Lower leg skin (tissue), 3 donors: ENCODE data around the gene SAPCD2.

Source experiments
- POLR2A ChIP-seq, 2 donors: fragments of 450-650 bp; IDR thresholded peaks; one replicate each; pipeline ENCODE4 v1.6.1; 2016 to 2017; ENCODE audit warnings: antibody characterized with exemption in 2 of 2, mild to moderate bottlenecking in 1 of 2, moderate library complexity in 1 of 2
- TF ChIP-seq, protein P1 (sequence below), 3 donors: fragments of 450-650 bp; IDR thresholded peaks; one replicate each; pipeline ENCODE4 v1.5.1; 2016; ENCODE audit warnings: antibody characterized with exemption in 3 of 3, mild to moderate bottlenecking in 3 of 3, moderate library complexity in 2 of 3

DNA sequence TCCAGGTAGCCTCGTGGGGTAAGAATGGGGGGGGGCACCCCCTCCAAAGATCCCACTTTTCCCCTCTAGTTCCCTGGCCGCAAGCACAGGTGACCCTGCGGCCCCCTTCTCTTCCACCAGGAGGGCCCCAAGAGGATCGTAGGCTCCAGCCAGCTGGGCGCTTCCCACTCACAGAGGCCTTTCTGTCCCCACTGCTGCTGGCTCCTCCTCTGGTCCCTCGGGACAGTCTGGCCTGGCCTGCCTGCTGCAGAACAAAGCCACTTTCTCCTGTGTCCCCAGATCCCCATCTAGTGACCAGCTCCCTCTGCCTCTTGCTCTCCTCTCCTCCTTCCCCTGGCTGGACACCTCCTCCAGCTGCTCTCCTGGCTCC lies 534 bp upstream of the SAPCD2 start:
- TF ChIP-seq, protein P1, sequence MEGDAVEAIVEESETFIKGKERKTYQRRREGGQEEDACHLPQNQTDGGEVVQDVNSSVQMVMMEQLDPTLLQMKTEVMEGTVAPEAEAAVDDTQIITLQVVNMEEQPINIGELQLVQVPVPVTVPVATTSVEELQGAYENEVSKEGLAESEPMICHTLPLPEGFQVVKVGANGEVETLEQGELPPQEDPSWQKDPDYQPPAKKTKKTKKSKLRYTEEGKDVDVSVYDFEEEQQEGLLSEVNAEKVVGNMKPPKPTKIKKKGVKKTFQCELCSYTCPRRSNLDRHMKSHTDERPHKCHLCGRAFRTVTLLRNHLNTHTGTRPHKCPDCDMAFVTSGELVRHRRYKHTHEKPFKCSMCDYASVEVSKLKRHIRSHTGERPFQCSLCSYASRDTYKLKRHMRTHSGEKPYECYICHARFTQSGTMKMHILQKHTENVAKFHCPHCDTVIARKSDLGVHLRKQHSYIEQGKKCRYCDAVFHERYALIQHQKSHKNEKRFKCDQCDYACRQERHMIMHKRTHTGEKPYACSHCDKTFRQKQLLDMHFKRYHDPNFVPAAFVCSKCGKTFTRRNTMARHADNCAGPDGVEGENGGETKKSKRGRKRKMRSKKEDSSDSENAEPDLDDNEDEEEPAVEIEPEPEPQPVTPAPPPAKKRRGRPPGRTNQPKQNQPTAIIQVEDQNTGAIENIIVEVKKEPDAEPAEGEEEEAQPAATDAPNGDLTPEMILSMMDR (IDR thresholded peaks at IDR 0.05): no peak
- no peak for TF ChIP-seq POLR2A (IDR thresholded peaks at IDR 0.05)
